HepG2 (cell line): ENCODE data around the gene NISCH. TPM values are rescaled to one million over a fixed set of nuclear protein-coding genes. Genes with fewer than 3 reads are reported as not detected.

Experiments used
- ATAC-seq: fragments of 200-7000 bp; cut with Tn5 transposase; 3 replicates; pipeline ENCODE4 v1.9.1; 2020; ENCODE audit warnings: mild to moderate bottlenecking, moderate library complexity
- BruUV-seq: library from RNA; stranded (reverse); fragments of 400-500 nt; replicated peaks from 2 replicates; lab custom pipeline; 2021; lab: Mats Ljungman, UMichigan
- CTCF ChIA-PET: fragments of 300-600 bp; formaldehyde crosslinking; extraction: SDS; loops from one replicate; lab custom pipeline; 2021; ENCODE audit warnings: low total read pairs, inconsistent platforms, low intra/inter-chr PET ratio; lab: Yijun Ruan, JAX
- POLR2A ChIA-PET: fragments of 350-600 bp; sonication (Branson Sonifier 250); formaldehyde crosslinking; loops from one replicate; lab custom pipeline; 2020; ENCODE audit warnings: antibody characterized with exemption, inconsistent platforms; lab: Yijun Ruan, JAX
- DNase-seq: peaks from one replicate; pipeline ENCODE4 v3.0.0-alpha.2; 2015; ENCODE audit warnings: low spot score
- FAIRE-seq: peaks from 3 replicates; lab custom pipeline; 2011; peaks lifted over from hg19 to GRCh38; lab: Jason Lieb, UNC
- H2AFZ ChIP-seq: one replicate; pipeline ENCODE4 v1.6.1; 2011; ENCODE audit warnings: low read length, inconsistent platforms
- H3K27ac ChIP-seq: fragments of 300-600 bp; 3 replicates; pipeline ENCODE4 v1.8.0; 2011; ENCODE audit warnings: mixed run types, mild to moderate bottlenecking, mixed read lengths, low read length, inconsistent platforms; ENCODE audit not compliant: insufficient read depth; ENCODE audit errors: extremely low read length
- H3K27me3 ChIP-seq, 2 experiments: fragments of 200-600 bp in 1 of 2; 2 replicates in 1 of 2; 3 replicates in 1 of 2; pipeline versions ENCODE4 v1.6.0 to v1.8.0; 2011; ENCODE audit warnings: low read length in 2 of 2, mild to moderate bottlenecking in 2 of 2, moderate library complexity in 2 of 2, inconsistent platforms in 1 of 2; ENCODE audit not compliant: insufficient read depth in 2 of 2, control insufficient read depth in 1 of 2
- H3K36me3 ChIP-seq, 2 experiments: fragments of 200-600 bp in 1 of 2; replicated peaks in 1 of 2; 2 replicates in 1 of 2; 3 replicates in 1 of 2; pipeline versions ENCODE4 v1.5.1 to v1.8.0; 2011; ENCODE audit warnings: low read length in 2 of 2, inconsistent platforms in 1 of 2; ENCODE audit not compliant: insufficient read depth in 2 of 2, control insufficient read depth in 1 of 2
- H3K4me1 ChIP-seq: 2 replicates; pipeline ENCODE4 v1.5.1; 2012; ENCODE audit warnings: low read length, inconsistent platforms; ENCODE audit not compliant: insufficient read depth
- H3K4me2 ChIP-seq: 2 replicates; pipeline ENCODE4 v1.6.0; 2011; ENCODE audit warnings: low read depth, low read length, inconsistent platforms
- H3K4me3 ChIP-seq, 3 experiments: fragments of 200-600 bp in 1 of 3; sonication (generic), shearing (Covaris generic) in 1 of 3; replicated peaks in 1 of 3; 2 replicates each; pipeline ENCODE4 v1.5.1; 2011 to 2016; ENCODE audit warnings: low read length in 3 of 3, inconsistent platforms in 2 of 3, low read depth in 2 of 3, mild to moderate bottlenecking in 2 of 3, control low read depth in 1 of 3, mixed read lengths in 1 of 3; ENCODE audit not compliant: insufficient read depth in 1 of 3
- H3K79me2 ChIP-seq: one replicate; pipeline ENCODE4 v1.6.1; 2011; ENCODE audit warnings: low read length, inconsistent platforms; ENCODE audit not compliant: insufficient read depth
- H3K9ac ChIP-seq: 2 replicates; pipeline ENCODE4 v1.6.0; 2011; ENCODE audit warnings: mild to moderate bottlenecking, low read depth, low read length, inconsistent platforms; ENCODE audit not compliant: insufficient read depth
- H3K9me3 ChIP-seq: 2 replicates; pipeline ENCODE4 v1.5.1; 2012; ENCODE audit warnings: mild to moderate bottlenecking, low read length
- H4K20me1 ChIP-seq: 2 replicates; pipeline ENCODE4 v1.6.0; 2011; ENCODE audit warnings: inconsistent platforms, mild to moderate bottlenecking, low read length, moderate library complexity; ENCODE audit not compliant: insufficient read depth
- BORCS8-MEF2B ChIP-seq: sonication (generic); formaldehyde crosslinking; IDR thresholded peaks from 2 replicates; pipeline ENCODE4 v1.8.0; 2022; ENCODE audit warnings: mild to moderate bottlenecking, missing genetic modification reagents
- CEBPB ChIP-seq: IDR thresholded peaks from 2 replicates; pipeline ENCODE4 v1.6.1; 2011; ENCODE audit warnings: low read depth, low read length, improper control_type of control experiment, borderline replicate concordance
- HOXA3 ChIP-seq: sonication (generic); formaldehyde crosslinking; IDR thresholded peaks from 2 replicates; pipeline ENCODE4 v1.5.0; 2020; ENCODE audit warnings: missing genetic modification reagents
- MTA3 ChIP-seq: sonication (generic); formaldehyde crosslinking; IDR thresholded peaks from 2 replicates; pipeline ENCODE4 v1.4.0; 2020; ENCODE audit warnings: missing genetic modification reagents
- RFX5 ChIP-seq: IDR thresholded peaks from 2 replicates; pipeline ENCODE4 v1.6.1; 2011; ENCODE audit warnings: low read depth, low read length, improper control_type of control experiment
- THYN1 ChIP-seq: sonication (generic); formaldehyde crosslinking; IDR thresholded peaks from 2 replicates; pipeline ENCODE4 v1.8.1; 2023; ENCODE audit warnings: low read depth, mild to moderate bottlenecking, moderate library complexity, missing genetic modification reagents, borderline replicate concordance
- ZFX ChIP-seq: sonication (generic); formaldehyde crosslinking; IDR thresholded peaks from 2 replicates; pipeline ENCODE4 v1.4.0; 2020; ENCODE audit warnings: mild to moderate bottlenecking, low read depth, missing genetic modification reagents, moderate library complexity
- ZMYM4 ChIP-seq: sonication (generic); formaldehyde crosslinking; IDR thresholded peaks from 2 replicates; pipeline ENCODE4 v1.8.1; 2023; ENCODE audit warnings: mild to moderate bottlenecking, missing genetic modification reagents
- ZNF230 ChIP-seq: sonication (generic); formaldehyde crosslinking; IDR thresholded peaks from 2 replicates; pipeline ENCODE4 v1.4.0; 2020; ENCODE audit warnings: mild to moderate bottlenecking, missing genetic modification reagents
- ZNF781 ChIP-seq: sonication (generic); formaldehyde crosslinking; IDR thresholded peaks from 2 replicates; pipeline ENCODE4 v1.5.1; 2020; ENCODE audit warnings: borderline replicate concordance, mild to moderate bottlenecking, missing genetic modification reagents; ENCODE audit errors: not compliant biosample characterization
- ZSCAN20 ChIP-seq: sonication (generic); formaldehyde crosslinking; IDR thresholded peaks from 2 replicates; pipeline ENCODE4 v1.4.0; 2020; ENCODE audit warnings: missing genetic modification reagents, mild to moderate bottlenecking, borderline replicate concordance
- WGBS: methylation state at CpG from one replicate; pipeline ENCODE4 v1.1.6; 2017; ENCODE audit warnings: low lambda C conversion rate; 5-methylcytosine and 5-hydroxymethylcytosine counted together
- in situ Hi-C: cut with HindIII; loops from 2 replicates; pipeline ENCODE4 v1.10.0; 2017; ENCODE audit warnings: low pct_unique_long_range_greater_than_20kb; ENCODE audit not compliant: extremely low pct_ligation_motif_present
- intact Hi-C: fragments of 100-400 bp; cut with micrococcal nuclease; formaldehyde crosslinking; loops from one replicate; pipeline ENCODE4 v1.10.0; 2022; ENCODE audit not compliant: unreplicated experiment
- polyA plus RNA-seq, 8 experiments: library from polyadenylated mRNA; depleted of rRNA in 3 of 8; stranded (reverse) in 7 of 8; unstranded in 1 of 8; fragments of >200 nt; fragmentation: Illumina TruSeq in 4 of 8; extraction: Trizol in 4 of 8; gene quantifications; 2 replicates each; pipeline versions ENCODE4 v1.2.1 to v1.2.3, GENCODE V29; 2011 to 2016; ENCODE audit warnings: low read depth in 4 of 8, missing spikeins in 1 of 8, mixed read lengths in 1 of 8; ENCODE audit not compliant: insufficient read depth in 1 of 8
- total RNA-seq, 5 experiments: library from RNA; depleted of rRNA; stranded (reverse); fragments of >200 nt; fragmentation: Illumina TruSeq; extraction: Trizol; gene quantifications; 2 replicates each; pipeline ENCODE4 v1.2.3, GENCODE V29; 2016; ENCODE audit warnings: low read depth in 1 of 5
- TF ChIP-seq, protein P1 (sequence below): sonication (generic); formaldehyde crosslinking; IDR thresholded peaks from 2 replicates; pipeline ENCODE4 v1.5.0; 2020; ENCODE audit warnings: missing genetic modification reagents, mild to moderate bottlenecking, borderline replicate concordance
- TF ChIP-seq, protein P2 (sequence below): sonication (generic); formaldehyde crosslinking; IDR thresholded peaks from 2 replicates; pipeline ENCODE4 v1.9.0; 2021; ENCODE audit warnings: missing genetic modification reagents, mild to moderate bottlenecking, borderline replicate concordance
- TF ChIP-seq, protein P3 (sequence below): sonication (generic); formaldehyde crosslinking; IDR thresholded peaks from 2 replicates; pipeline ENCODE4 v1.4.0; 2020; ENCODE audit warnings: missing genetic modification reagents, mild to moderate bottlenecking, borderline replicate concordance
- TF ChIP-seq, protein P4 (sequence below): fragments of 450-650 bp; IDR thresholded peaks from 2 replicates; pipeline ENCODE4 v1.6.1; 2016

The NISCH gene
- total and polyA plus RNA-seq, 2 of the 13 experiments (the other 11 are each of a cell fraction or from before 2014, with no cell fraction given), result 27.0 to 47.6 TPM

GRCh38 chr3:52519445-52520140 lies 64.2 kb downstream of the NISCH start:
- BruUV-seq, result no TSS peak
- ChIA-PET POLR2A (interaction anchor here (1.4 kb wide), 1 partner anchor 13 kb away, joined by 5 read pairs; no protein-coding TSS in a partner anchor), CTCF (no interaction called here)
- H3K4me2 ChIP-seq, result no peak overlapping the region
- H3K36me3 ChIP-seq, result peaks cover 4 to 9% of the 10 kb centered on the region in 2 experiments; a peak in 3 of 5 replicates
- FAIRE-seq (no peak), DNase-seq (no peak), ATAC-seq (no peak)
- no peaks in the 10 kb centered on the region for H3K9me3 ChIP-seq
- peaks cover 24% of the 10 kb centered on the region for H3K4me1 ChIP-seq
- peaks cover 13 to 37% of the 10 kb centered on the region in 2 experiments for H3K27me3 ChIP-seq
- WGBS, result 19% methylated on average over 7 of the region's 22 CpGs
- H2AFZ ChIP-seq, result no peak overlapping the region
- no peaks in the 10 kb centered on the region for H3K79me2 ChIP-seq
- H3K4me3 ChIP-seq, result no peak overlapping the region
- in situ Hi-C loops (no loop called here), intact Hi-C loops (no loop called here)
- no peak overlapping the region for H3K27ac ChIP-seq
- H3K9ac ChIP-seq, result no peak overlapping the region
- no peaks in the 10 kb centered on the region for H4K20me1 ChIP-seq
- TF ChIP-seq ZNF230 (CRISPR knock-in tag) (no peak), RFX5 (no peak), ZFX (CRISPR knock-in tag) (peak; percentile 11; the same call in 1 of the 2 replicates), ZNF781 (CRISPR knock-in tag) (no peak), THYN1 (CRISPR knock-in tag) (no peak), BORCS8-MEF2B (no peak), ZMYM4 (no peak), MTA3 (no peak), ZSCAN20 (CRISPR knock-in tag) (no peak), CEBPB (no peak), HOXA3 (CRISPR knock-in tag) (no peak)
- TF ChIP-seq, protein P1, sequence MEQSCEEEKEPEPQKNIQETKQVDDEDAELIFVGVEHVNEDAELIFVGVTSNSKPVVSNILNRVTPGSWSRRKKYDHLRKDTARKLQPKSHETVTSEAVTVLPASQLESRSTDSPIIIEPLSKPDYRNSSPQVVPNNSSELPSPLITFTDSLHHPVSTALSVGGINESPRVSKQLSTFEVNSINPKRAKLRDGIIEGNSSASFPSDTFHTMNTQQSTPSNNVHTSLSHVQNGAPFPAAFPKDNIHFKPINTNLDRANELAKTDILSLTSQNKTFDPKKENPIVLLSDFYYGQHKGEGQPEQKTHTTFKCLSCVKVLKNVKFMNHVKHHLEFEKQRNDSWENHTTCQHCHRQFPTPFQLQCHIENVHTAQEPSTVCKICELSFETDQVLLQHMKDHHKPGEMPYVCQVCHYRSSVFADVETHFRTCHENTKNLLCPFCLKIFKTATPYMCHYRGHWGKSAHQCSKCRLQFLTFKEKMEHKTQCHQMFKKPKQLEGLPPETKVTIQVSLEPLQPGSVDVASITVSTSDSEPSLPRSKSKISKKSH (CRISPR knock-in tag), result 0 out of 2 replicates have a peak, but pooled peaks have one; percentile 12
- TF ChIP-seq, protein P2, sequence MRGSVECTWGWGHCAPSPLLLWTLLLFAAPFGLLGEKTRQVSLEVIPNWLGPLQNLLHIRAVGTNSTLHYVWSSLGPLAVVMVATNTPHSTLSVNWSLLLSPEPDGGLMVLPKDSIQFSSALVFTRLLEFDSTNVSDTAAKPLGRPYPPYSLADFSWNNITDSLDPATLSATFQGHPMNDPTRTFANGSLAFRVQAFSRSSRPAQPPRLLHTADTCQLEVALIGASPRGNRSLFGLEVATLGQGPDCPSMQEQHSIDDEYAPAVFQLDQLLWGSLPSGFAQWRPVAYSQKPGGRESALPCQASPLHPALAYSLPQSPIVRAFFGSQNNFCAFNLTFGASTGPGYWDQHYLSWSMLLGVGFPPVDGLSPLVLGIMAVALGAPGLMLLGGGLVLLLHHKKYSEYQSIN (CRISPR knock-in tag), result no peak
- TF ChIP-seq, protein P3, sequence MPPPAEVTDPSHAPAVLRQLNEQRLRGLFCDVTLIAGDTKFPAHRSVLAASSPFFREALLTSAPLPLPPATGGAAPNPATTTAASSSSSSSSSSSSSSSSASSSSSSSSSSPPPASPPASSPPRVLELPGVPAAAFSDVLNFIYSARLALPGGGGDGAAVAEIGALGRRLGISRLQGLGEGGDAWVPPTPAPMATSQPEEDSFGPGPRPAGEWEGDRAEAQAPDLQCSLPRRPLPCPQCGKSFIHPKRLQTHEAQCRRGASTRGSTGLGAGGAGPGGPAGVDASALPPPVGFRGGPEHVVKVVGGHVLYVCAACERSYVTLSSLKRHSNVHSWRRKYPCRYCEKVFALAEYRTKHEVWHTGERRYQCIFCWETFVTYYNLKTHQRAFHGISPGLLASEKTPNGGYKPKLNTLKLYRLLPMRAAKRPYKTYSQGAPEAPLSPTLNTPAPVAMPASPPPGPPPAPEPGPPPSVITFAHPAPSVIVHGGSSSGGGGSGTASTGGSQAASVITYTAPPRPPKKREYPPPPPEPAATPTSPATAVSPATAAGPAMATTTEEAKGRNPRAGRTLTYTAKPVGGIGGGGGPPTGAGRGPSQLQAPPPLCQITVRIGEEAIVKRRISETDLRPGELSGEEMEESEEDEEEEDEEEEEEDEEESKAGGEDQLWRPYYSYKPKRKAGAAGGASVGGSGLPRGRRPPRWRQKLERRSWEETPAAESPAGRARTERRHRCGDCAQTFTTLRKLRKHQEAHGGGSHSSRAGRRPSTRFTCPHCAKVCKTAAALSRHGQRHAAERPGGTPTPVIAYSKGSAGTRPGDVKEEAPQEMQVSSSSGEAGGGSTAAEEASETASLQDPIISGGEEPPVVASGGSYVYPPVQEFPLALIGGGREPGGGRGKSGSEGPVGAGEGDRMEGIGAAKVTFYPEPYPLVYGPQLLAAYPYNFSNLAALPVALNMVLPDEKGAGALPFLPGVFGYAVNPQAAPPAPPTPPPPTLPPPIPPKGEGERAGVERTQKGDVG, result no peak
- TF ChIP-seq, protein P4, sequence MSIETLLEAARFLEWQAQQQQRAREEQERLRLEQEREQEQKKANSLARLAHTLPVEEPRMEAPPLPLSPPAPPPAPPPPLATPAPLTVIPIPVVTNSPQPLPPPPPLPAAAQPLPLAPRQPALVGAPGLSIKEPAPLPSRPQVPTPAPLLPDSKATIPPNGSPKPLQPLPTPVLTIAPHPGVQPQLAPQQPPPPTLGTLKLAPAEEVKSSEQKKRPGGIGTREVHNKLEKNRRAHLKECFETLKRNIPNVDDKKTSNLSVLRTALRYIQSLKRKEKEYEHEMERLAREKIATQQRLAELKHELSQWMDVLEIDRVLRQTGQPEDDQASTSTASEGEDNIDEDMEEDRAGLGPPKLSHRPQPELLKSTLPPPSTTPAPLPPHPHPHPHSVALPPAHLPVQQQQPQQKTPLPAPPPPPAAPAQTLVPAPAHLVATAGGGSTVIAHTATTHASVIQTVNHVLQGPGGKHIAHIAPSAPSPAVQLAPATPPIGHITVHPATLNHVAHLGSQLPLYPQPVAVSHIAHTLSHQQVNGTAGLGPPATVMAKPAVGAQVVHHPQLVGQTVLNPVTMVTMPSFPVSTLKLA, result peak; percentile 82
